HG03565 (cell line): ENCODE results near the gene HHAT.
"Not testable (repeated sequence)": the region's sequence is repeated elsewhere in the genome, so short reads cannot be mapped to it uniquely, and the experiment has no call there.

Source experiments
- ATAC-seq: cut with Tn5 transposase; IDR thresholded peaks from one replicate; pipeline ENCODE4 v1.9.1; 2021; ENCODE audit warnings: mild to moderate bottlenecking, moderate library complexity; ENCODE audit not compliant: unreplicated experiment

Gene HHAT

GRCh38 chr1:210627755-210628154 is 299.1 kb downstream of the HHAT start:
- no peak for ATAC-seq

GRCh38 chr1:210629276-210629675 is 300.6 kb downstream of the HHAT start:
- ATAC-seq: no peak

GRCh38 chr1:210631399-210631798 is 302.7 kb downstream of the HHAT start:
- no peak for ATAC-seq

- ATAC-seq: no peak
These were observed 304.4 kb downstream of the HHAT start for GRCh38 chr1:210633140-210633539.

GRCh38 chr1:210633636-210634035 is 304.9 kb downstream of the HHAT start:
- no peak for ATAC-seq

- no peak for ATAC-seq
These were observed 306.4 kb downstream of the HHAT start for GRCh38 chr1:210635108-210635507.

- no peak for ATAC-seq
These were observed 312.9 kb downstream of the HHAT start for GRCh38 chr1:210641582-210641981.

GRCh38 chr1:210645582-210646257 is 317.0 kb downstream of the HHAT start:
- no peak for ATAC-seq

- ATAC-seq: no peak
These were observed 317.5 kb downstream of the HHAT start for GRCh38 chr1:210646258-210646616.

GRCh38 chr1:210647406-210648333 is 319.0 kb downstream of the HHAT start:
- ATAC-seq: no peak

GRCh38 chr1:210648588-210649269 is 320.0 kb downstream of the HHAT start:
- no peak for ATAC-seq

- no peak for ATAC-seq
These were observed 321.7 kb downstream of the HHAT start for GRCh38 chr1:210650403-210650802.

GRCh38 chr1:210652329-210652954 is 323.7 kb downstream of the HHAT start:
- no peak for ATAC-seq

- no peak for ATAC-seq
These were observed 325.1 kb downstream of the HHAT start for GRCh38 chr1:210653771-210654170.

- ATAC-seq: no peak
These were observed 325.7 kb downstream of the HHAT start for GRCh38 chr1:210654176-210654981.

- ATAC-seq: no peak
These were observed 326.8 kb downstream of the HHAT start for GRCh38 chr1:210655511-210655910.

- no peak for ATAC-seq
These were observed 329.1 kb downstream of the HHAT start for GRCh38 chr1:210657806-210658205.

GRCh38 chr1:210661520-210661919 is 332.8 kb downstream of the HHAT start:
- not testable (repeated sequence) for ATAC-seq

- ATAC-seq: no peak
These were observed 333.8 kb downstream of the HHAT start for GRCh38 chr1:210662291-210663050.
